ENCODE data around the gene IL18.

Gene IL18

GRCh38 chr11:112159098-112160065 lies 4.5 kb downstream of the IL18 start:
- H3K27me3 Mint-ChIP-seq = peaks cover 20% of the 10 kb centered on the region
- H3K4me3 Mint-ChIP-seq = no peak overlapping the region
- peaks cover 21% of the 10 kb centered on the region for H3K4me1 Mint-ChIP-seq
- H3K9me3 Mint-ChIP-seq = no peaks in the 10 kb centered on the region
- ATAC-seq = no peak
- no peak overlapping the region for H3K27ac Mint-ChIP-seq
- peaks cover 6% of the 10 kb centered on the region for H3K36me3 Mint-ChIP-seq

GRCh38 chr11:112156956-112157766 lies 6.7 kb downstream of the IL18 start:
- no peak overlapping the region for H3K4me3 Mint-ChIP-seq
- no peak overlapping the region for H3K27ac Mint-ChIP-seq
- peaks cover 4% of the 10 kb centered on the region for H3K36me3 Mint-ChIP-seq
- ATAC-seq = no peak
- peaks cover 6% of the 10 kb centered on the region for H3K27me3 Mint-ChIP-seq
- H3K4me1 Mint-ChIP-seq = peaks cover 16% of the 10 kb centered on the region
- H3K9me3 Mint-ChIP-seq = no peaks in the 10 kb centered on the region

GRCh38 chr11:112156153-112156955 lies 7.5 kb downstream of the IL18 start:
- Mint-ChIP-seq H3K4me3 (no peak overlapping the region), H3K9me3 (no peaks in the 10 kb centered on the region), H3K27me3 (no peaks in the 10 kb centered on the region), H3K27ac (no peak overlapping the region), H3K36me3 (no peaks in the 10 kb centered on the region), H3K4me1 (peaks cover 16% of the 10 kb centered on the region)
- ATAC-seq = no peak

- Mint-ChIP-seq H3K9me3 (no peaks in the 10 kb centered on the region), H3K4me3 (no peak overlapping the region), H3K4me1 (no peaks in the 10 kb centered on the region), H3K27ac (no peak overlapping the region), H3K27me3 (peaks cover 8% of the 10 kb centered on the region), H3K36me3 (no peaks in the 10 kb centered on the region)
- ATAC-seq = no peak
These were observed 13.4 kb downstream of the IL18 start for GRCh38 chr11:112150517-112150916.

- H3K36me3 Mint-ChIP-seq = peaks cover 14% of the 10 kb centered on the region
- peaks cover 8% of the 10 kb centered on the region for H3K27me3 Mint-ChIP-seq
- H3K27ac Mint-ChIP-seq = no peak overlapping the region
- peaks cover 5% of the 10 kb centered on the region for H3K9me3 Mint-ChIP-seq
- no peak overlapping the region for H3K4me3 Mint-ChIP-seq
- H3K4me1 Mint-ChIP-seq = no peaks in the 10 kb centered on the region
- no peak for ATAC-seq
These were observed 20.3 kb downstream of the IL18 start for GRCh38 chr11:112143597-112143996.

GRCh38 chr11:112134473-112134872 lies 29.4 kb downstream of the IL18 start:
- Mint-ChIP-seq H3K9me3 (no peaks in the 10 kb centered on the region), H3K4me3 (no peak overlapping the region), H3K36me3 (peaks cover 7% of the 10 kb centered on the region), H3K27ac (no peak overlapping the region), H3K4me1 (no peaks in the 10 kb centered on the region), H3K27me3 (no peaks in the 10 kb centered on the region)
- ATAC-seq = no peak

GRCh38 chr11:112132737-112133136 lies 31.2 kb downstream of the IL18 start:
- H3K4me3 Mint-ChIP-seq = no peak overlapping the region
- no peaks in the 10 kb centered on the region for H3K4me1 Mint-ChIP-seq
- no peak for ATAC-seq
- peaks cover 12% of the 10 kb centered on the region for H3K36me3 Mint-ChIP-seq
- H3K27ac Mint-ChIP-seq = no peak overlapping the region
- H3K9me3 Mint-ChIP-seq = no peaks in the 10 kb centered on the region
- no peaks in the 10 kb centered on the region for H3K27me3 Mint-ChIP-seq

- no peak for ATAC-seq
- H3K27me3 Mint-ChIP-seq = no peaks in the 10 kb centered on the region
- H3K9me3 Mint-ChIP-seq = no peaks in the 10 kb centered on the region
- peaks cover 5% of the 10 kb centered on the region for H3K36me3 Mint-ChIP-seq
- no peak overlapping the region for H3K4me3 Mint-ChIP-seq
- H3K4me1 Mint-ChIP-seq = no peaks in the 10 kb centered on the region
- no peak overlapping the region for H3K27ac Mint-ChIP-seq
These were observed 34.2 kb downstream of the IL18 start for GRCh38 chr11:112129656-112130055.

- peaks cover 5% of the 10 kb centered on the region for H3K36me3 Mint-ChIP-seq
- H3K4me3 Mint-ChIP-seq = no peak overlapping the region
- ATAC-seq = no peak
- H3K27me3 Mint-ChIP-seq = no peaks in the 10 kb centered on the region
- no peaks in the 10 kb centered on the region for H3K4me1 Mint-ChIP-seq
- no peaks in the 10 kb centered on the region for H3K9me3 Mint-ChIP-seq
- no peak overlapping the region for H3K27ac Mint-ChIP-seq
These were observed 35.3 kb downstream of the IL18 start for GRCh38 chr11:112128483-112129121.

- ATAC-seq = no peak
- no peak overlapping the region for H3K27ac Mint-ChIP-seq
- H3K4me3 Mint-ChIP-seq = no peak overlapping the region
- no peaks in the 10 kb centered on the region for H3K27me3 Mint-ChIP-seq
- no peaks in the 10 kb centered on the region for H3K4me1 Mint-ChIP-seq
- no peaks in the 10 kb centered on the region for H3K9me3 Mint-ChIP-seq
- peaks cover 5% of the 10 kb centered on the region for H3K36me3 Mint-ChIP-seq
These were observed 36.8 kb downstream of the IL18 start for GRCh38 chr11:112127056-112127455.

GRCh38 chr11:112123129-112123528 lies 40.8 kb downstream of the IL18 start:
- Mint-ChIP-seq H3K27me3 (no peaks in the 10 kb centered on the region), H3K36me3 (no peaks in the 10 kb centered on the region), H3K4me1 (peaks cover 10% of the 10 kb centered on the region), H3K9me3 (no peaks in the 10 kb centered on the region), H3K27ac (no peak overlapping the region), H3K4me3 (no peak overlapping the region)
- no peak for ATAC-seq

- H3K27ac Mint-ChIP-seq = no peak overlapping the region
- no peak for ATAC-seq
- no peaks in the 10 kb centered on the region for H3K27me3 Mint-ChIP-seq
- H3K36me3 Mint-ChIP-seq = peaks cover 2% of the 10 kb centered on the region
- peaks cover 10% of the 10 kb centered on the region for H3K4me1 Mint-ChIP-seq
- no peak overlapping the region for H3K4me3 Mint-ChIP-seq
- no peaks in the 10 kb centered on the region for H3K9me3 Mint-ChIP-seq
These were observed 41.8 kb downstream of the IL18 start for GRCh38 chr11:112121981-112122615.

GRCh38 chr11:112118176-112118575 lies 45.7 kb downstream of the IL18 start:
- H3K9me3 Mint-ChIP-seq = no peaks in the 10 kb centered on the region
- H3K27ac Mint-ChIP-seq = no peak overlapping the region
- H3K4me3 Mint-ChIP-seq = no peak overlapping the region
- H3K27me3 Mint-ChIP-seq = no peaks in the 10 kb centered on the region
- peaks cover 6% of the 10 kb centered on the region for H3K36me3 Mint-ChIP-seq
- H3K4me1 Mint-ChIP-seq = peaks cover 15% of the 10 kb centered on the region
- ATAC-seq = no peak

- Mint-ChIP-seq H3K27me3 (no peaks in the 10 kb centered on the region), H3K4me1 (peaks cover 10% of the 10 kb centered on the region), H3K4me3 (no peak overlapping the region), H3K27ac (no peak overlapping the region), H3K36me3 (peaks cover 6% of the 10 kb centered on the region), H3K9me3 (no peaks in the 10 kb centered on the region)
- no peak for ATAC-seq
These were observed 48.5 kb downstream of the IL18 start for GRCh38 chr11:112115386-112115785.

Data from stimulated activated memory B cell treated with anti-CD40 and anti-IgM and Interleukin-4, amounts not matched to agents 10 μg/mL and 1 μg/mL and 100 μg/mL, for 72 hours (primary cell).